ENCODE measurements around the gene IKBIP. TPM values are rescaled to one million over a fixed set of nuclear protein-coding genes. Genes with fewer than 3 reads are reported as not detected.
"Not testable (repeated sequence)": the region's sequence is repeated elsewhere in the genome, so short reads cannot be mapped to it uniquely, and the experiment has no call there.

IKBIP gene
- total RNA-seq, 2 donors from 2014 or later: 17.2 to 20.4 TPM

DNA sequence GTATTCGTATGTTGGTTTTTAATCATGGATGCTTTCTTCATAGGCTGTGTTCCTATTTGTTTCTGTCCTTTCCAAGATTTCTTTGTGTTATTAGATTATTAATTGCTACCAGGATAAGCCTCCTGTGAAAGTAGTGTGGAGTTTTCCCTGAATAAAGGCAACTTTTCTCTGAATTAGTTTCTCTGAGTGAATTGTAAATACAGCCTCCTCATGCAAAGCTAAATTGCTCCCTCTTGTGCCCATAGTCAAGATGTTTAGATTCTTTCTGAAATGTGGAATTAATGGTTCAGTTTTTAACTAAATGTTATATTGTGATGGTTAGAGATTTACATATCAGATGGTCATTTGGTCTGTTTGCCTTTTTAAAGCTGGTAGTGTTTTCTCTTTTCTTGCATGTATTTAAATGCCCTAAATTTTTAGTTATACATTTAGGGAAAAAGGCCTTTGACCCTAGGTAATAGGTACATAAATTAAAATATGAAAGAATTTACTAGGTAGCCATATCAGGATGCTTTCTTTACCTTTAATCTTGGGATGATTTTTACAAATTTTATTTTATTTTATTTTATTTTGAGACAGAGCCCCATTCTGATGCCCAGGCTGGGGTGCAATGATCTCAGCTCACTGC, 9.4 kb upstream of the IKBIP start:
- peaks cover 0 to 1% of the 10 kb centered on the region in 2 donors for H3K36me3 Mint-ChIP-seq (ENCODE audit: insufficient read depth in 2 of 2)
- H3K4me1 Mint-ChIP-seq (ENCODE audit: low read depth): peaks cover 25% of the 10 kb centered on the region
- no peak for ATAC-seq (replicated peaks in 1 of 2)
- no peak overlapping the region for H3K4me3 Mint-ChIP-seq
- H3K9me3 Mint-ChIP-seq: no peaks in the 10 kb centered on the region
- no peaks in the 10 kb centered on the region for H3K27me3 Mint-ChIP-seq (ENCODE audit: low read depth)
- DNase-seq: peak in 1 of 2 donors; percentile 6
- H3K27ac Mint-ChIP-seq: no peak overlapping the region

DNA sequence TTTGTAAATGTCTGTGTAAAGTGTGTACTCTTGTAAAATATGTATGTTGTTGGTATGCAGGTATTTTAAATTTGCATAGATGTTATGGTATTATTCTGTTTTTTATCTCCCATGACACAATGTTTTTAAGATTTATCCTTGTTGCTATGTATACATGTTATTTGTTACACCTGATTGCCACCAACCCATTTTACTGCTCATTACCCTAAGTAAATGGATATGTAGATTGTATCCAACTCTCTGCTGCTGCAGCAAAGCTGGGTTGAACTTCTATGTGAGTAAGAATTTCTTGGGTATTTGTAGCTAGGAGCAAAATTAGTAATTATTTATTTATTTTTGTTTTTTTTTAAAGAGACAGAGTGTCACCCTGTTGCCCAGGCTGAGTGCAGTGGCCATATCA, 6.7 kb upstream of the IKBIP start:
- H3K4me1 Mint-ChIP-seq (ENCODE audit: low read depth): peaks cover 18% of the 10 kb centered on the region
- ATAC-seq (replicated peaks in 1 of 2) (no peak), DNase-seq (no peak)
- no peak overlapping the region for H3K4me3 Mint-ChIP-seq
- H3K27ac Mint-ChIP-seq: peak overlapping the region; percentile 29
- H3K27me3 Mint-ChIP-seq (ENCODE audit: low read depth): no peaks in the 10 kb centered on the region
- peaks cover 0 to 2% of the 10 kb centered on the region in 2 donors for H3K36me3 Mint-ChIP-seq (ENCODE audit: insufficient read depth in 2 of 2)
- H3K9me3 Mint-ChIP-seq: no peaks in the 10 kb centered on the region

- Mint-ChIP-seq H3K27ac (peak overlapping the region; percentile 6), H3K4me1 (ENCODE audit: low read depth) (peaks cover 26% of the 10 kb centered on the region), H3K4me3 (peak overlapping the region; percentile 97 to 100)
These were observed 1.9 kb upstream of the IKBIP start for GRCh38 chr12:98646294-98647090.

GRCh38 chr12:98645572-98646067, 1.0 kb upstream of the IKBIP start:
- peak overlapping the region; percentile 97 to 100 for H3K4me3 Mint-ChIP-seq
- H3K27me3 Mint-ChIP-seq (ENCODE audit: low read depth): no peaks in the 10 kb centered on the region
- peaks cover 6 to 7% of the 10 kb centered on the region in 2 donors for H3K36me3 Mint-ChIP-seq (ENCODE audit: insufficient read depth in 2 of 2)
- DNase-seq (peak in 1 of 2 donors; percentile 17), ATAC-seq (replicated peaks in 1 of 2) (no peak)
- peak overlapping the region; percentile 64 for H3K27ac Mint-ChIP-seq
- no peaks in the 10 kb centered on the region for H3K9me3 Mint-ChIP-seq
- peaks cover 31% of the 10 kb centered on the region for H3K4me1 Mint-ChIP-seq (ENCODE audit: low read depth)

More at GRCh38 chr12:98646294-98647090, 1.9 kb upstream of the IKBIP start:
- Mint-ChIP-seq H3K36me3 (ENCODE audit: insufficient read depth in 2 of 2) (peaks cover 3 to 7% of the 10 kb centered on the region in 2 donors), H3K27me3 (ENCODE audit: low read depth) (no peaks in the 10 kb centered on the region), H3K9me3 (no peaks in the 10 kb centered on the region)
- ATAC-seq (replicated peaks in 1 of 2) (no peak), DNase-seq (no peak)

- Mint-ChIP-seq H3K4me1 (ENCODE audit: low read depth) (peaks cover 31% of the 10 kb centered on the region), H3K9me3 (no peaks in the 10 kb centered on the region), H3K36me3 (ENCODE audit: insufficient read depth in 2 of 2) (peaks cover 6 to 7% of the 10 kb centered on the region in 2 donors), H3K4me3 (peak overlapping the region; percentile 97 to 100), H3K27me3 (ENCODE audit: low read depth) (no peaks in the 10 kb centered on the region), H3K27ac (peak overlapping the region; percentile 91)
- DNase-seq (no peak), ATAC-seq (replicated peaks in 1 of 2) (peak; percentile 9 to 14)
These were observed 216 bp downstream of the IKBIP start for GRCh38 chr12:98644433-98644711.

DNA sequence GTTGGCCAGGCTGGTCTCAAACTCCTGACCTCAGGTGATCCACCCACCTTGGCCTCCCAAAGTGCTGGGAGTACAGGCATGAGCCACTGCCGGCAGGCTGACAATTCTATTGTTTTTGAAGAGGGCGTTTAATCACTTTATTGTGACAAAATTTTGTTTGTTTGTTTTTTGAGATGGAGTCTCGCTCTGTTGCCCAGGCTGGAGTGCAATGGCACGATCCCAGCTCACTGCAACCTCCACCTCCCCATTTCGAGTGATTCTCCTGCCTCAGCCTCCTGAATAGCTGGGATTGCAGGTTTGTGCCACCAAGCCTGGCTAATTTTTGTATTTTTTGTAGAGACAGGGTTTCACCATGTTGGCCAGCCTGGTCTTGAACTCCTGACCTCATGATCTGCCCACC, 1.8 kb downstream of the IKBIP start:
- H3K4me3 Mint-ChIP-seq: peak overlapping the region; percentile 97 to 100
- H3K27me3 Mint-ChIP-seq (ENCODE audit: low read depth); ATAC-seq (replicated peaks in 1 of 2); DNase-seq; H3K27ac Mint-ChIP-seq; H3K36me3 Mint-ChIP-seq (ENCODE audit: insufficient read depth in 2 of 2); H3K9me3 Mint-ChIP-seq: not testable (repeated sequence)
- H3K4me1 Mint-ChIP-seq (ENCODE audit: low read depth): peaks cover 45% of the 10 kb centered on the region

GRCh38 chr12:98639491-98639890, 5.1 kb downstream of the IKBIP start:
- H3K4me3 Mint-ChIP-seq: no peak overlapping the region

GRCh38 chr12:98638009-98638408, 6.6 kb downstream of the IKBIP start:
- no peak for DNase-seq
- Mint-ChIP-seq H3K4me3 (no peak overlapping the region), H3K27ac (no peak overlapping the region), H3K9me3 (no peaks in the 10 kb centered on the region), H3K4me1 (ENCODE audit: low read depth) (peaks cover 38% of the 10 kb centered on the region), H3K36me3 (ENCODE audit: insufficient read depth in 2 of 2) (peaks cover 0 to 9% of the 10 kb centered on the region in 2 donors), H3K27me3 (ENCODE audit: low read depth) (no peaks in the 10 kb centered on the region)
- ATAC-seq (replicated peaks in 1 of 2): no peak

More at GRCh38 chr12:98639491-98639890, 5.1 kb downstream of the IKBIP start:
- Mint-ChIP-seq H3K9me3 (no peaks in the 10 kb centered on the region), H3K27ac (no peak overlapping the region), H3K36me3 (ENCODE audit: insufficient read depth in 2 of 2) (peaks cover 3 to 5% of the 10 kb centered on the region in 2 donors), H3K4me1 (ENCODE audit: low read depth) (peaks cover 39% of the 10 kb centered on the region), H3K27me3 (ENCODE audit: low read depth) (no peaks in the 10 kb centered on the region)
- DNase-seq (no peak), ATAC-seq (replicated peaks in 1 of 2) (no peak)

- ATAC-seq (replicated peaks in 1 of 2): no peak
- DNase-seq: no peak
- H3K36me3 Mint-ChIP-seq (ENCODE audit: insufficient read depth in 2 of 2): peaks cover 0 to 13% of the 10 kb centered on the region in 2 donors
- H3K4me1 Mint-ChIP-seq (ENCODE audit: low read depth): peaks cover 29% of the 10 kb centered on the region
- no peaks in the 10 kb centered on the region for H3K9me3 Mint-ChIP-seq
- no peak overlapping the region for H3K27ac Mint-ChIP-seq
- H3K27me3 Mint-ChIP-seq (ENCODE audit: low read depth): no peaks in the 10 kb centered on the region
- H3K4me3 Mint-ChIP-seq: no peak overlapping the region
These were observed 7.5 kb downstream of the IKBIP start for GRCh38 chr12:98637068-98637467.

DNA sequence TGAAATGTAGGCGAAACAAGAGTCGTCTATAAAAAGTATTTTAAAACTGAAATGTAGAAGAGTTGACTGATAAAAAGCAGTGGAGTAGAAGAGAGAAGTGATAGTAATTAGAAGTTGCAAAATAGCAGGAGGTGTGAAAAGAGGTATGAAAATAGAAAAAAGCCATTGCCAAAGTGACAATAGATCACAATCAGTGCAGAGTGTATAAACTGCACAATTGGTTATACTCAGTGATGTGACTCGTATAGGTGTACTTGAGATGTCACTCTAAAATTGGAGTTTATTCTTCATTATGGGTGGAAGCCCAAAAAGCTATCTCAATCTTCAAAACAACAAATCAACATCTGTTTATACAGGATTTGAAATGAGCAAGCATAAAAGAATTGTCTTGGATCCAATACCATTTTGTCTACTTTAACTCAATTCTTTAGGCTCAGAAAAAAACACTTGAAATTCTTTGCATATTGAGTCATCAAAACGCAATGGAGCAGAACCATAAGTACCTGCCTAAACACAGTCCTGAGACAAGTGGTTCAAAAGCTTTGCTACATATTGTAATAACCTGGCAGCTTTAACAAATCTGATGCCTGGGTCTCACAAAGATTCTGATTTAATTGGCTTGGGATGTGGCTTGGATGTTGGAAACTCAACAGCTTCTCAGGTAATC, 8.8 kb downstream of the IKBIP start:
- Mint-ChIP-seq H3K36me3 (ENCODE audit: insufficient read depth in 2 of 2) (peaks cover 0 to 10% of the 10 kb centered on the region in 2 donors), H3K4me3 (no peak overlapping the region), H3K27me3 (ENCODE audit: low read depth) (no peaks in the 10 kb centered on the region), H3K27ac (no peak overlapping the region), H3K9me3 (no peaks in the 10 kb centered on the region), H3K4me1 (ENCODE audit: low read depth) (peaks cover 20% of the 10 kb centered on the region)
- DNase-seq (no peak), ATAC-seq (replicated peaks in 1 of 2) (no peak)

DNA sequence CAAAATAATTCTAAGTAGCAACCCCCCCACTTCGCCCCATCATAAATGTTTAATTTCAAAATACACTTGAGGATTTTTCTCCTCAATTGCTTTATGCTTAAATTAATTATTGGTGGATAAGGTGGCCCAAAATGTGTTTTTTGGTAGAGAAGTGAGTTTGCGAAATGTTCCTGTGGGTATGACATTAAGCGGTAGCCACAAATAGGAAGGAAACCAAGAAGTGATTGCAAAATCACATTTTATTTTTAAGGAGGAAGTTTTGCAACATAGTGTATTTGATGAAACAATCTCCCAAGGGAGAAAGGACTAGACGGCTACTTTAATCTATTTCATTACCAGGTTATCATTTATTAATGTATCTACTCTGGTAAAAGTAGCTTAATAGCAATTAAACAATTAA, 25.6 kb downstream of the IKBIP start:
- no peak overlapping the region for H3K4me3 Mint-ChIP-seq
- no peaks in the 10 kb centered on the region for H3K9me3 Mint-ChIP-seq
- ATAC-seq (replicated peaks in 1 of 2) (no peak), DNase-seq (no peak)
- H3K27ac Mint-ChIP-seq: no peak overlapping the region
- peaks cover 0 to 3% of the 10 kb centered on the region in 2 donors for H3K36me3 Mint-ChIP-seq (ENCODE audit: insufficient read depth in 2 of 2)
- H3K27me3 Mint-ChIP-seq (ENCODE audit: low read depth): no peaks in the 10 kb centered on the region
- H3K4me1 Mint-ChIP-seq (ENCODE audit: low read depth): no peaks in the 10 kb centered on the region

GRCh38 chr12:98612696-98613334, 31.8 kb downstream of the IKBIP start:
- peaks cover 6% of the 10 kb centered on the region for H3K4me1 Mint-ChIP-seq (ENCODE audit: low read depth)
- H3K27ac Mint-ChIP-seq: peak overlapping the region; percentile 6
- ATAC-seq (replicated peaks in 1 of 2): peak; percentile 34 to 38
- peaks cover 0 to 3% of the 10 kb centered on the region in 2 donors for H3K36me3 Mint-ChIP-seq (ENCODE audit: insufficient read depth in 2 of 2)
- DNase-seq: no peak
- H3K27me3 Mint-ChIP-seq (ENCODE audit: low read depth): no peaks in the 10 kb centered on the region
- H3K4me3 Mint-ChIP-seq: no peak overlapping the region
- H3K9me3 Mint-ChIP-seq: no peaks in the 10 kb centered on the region

DNA sequence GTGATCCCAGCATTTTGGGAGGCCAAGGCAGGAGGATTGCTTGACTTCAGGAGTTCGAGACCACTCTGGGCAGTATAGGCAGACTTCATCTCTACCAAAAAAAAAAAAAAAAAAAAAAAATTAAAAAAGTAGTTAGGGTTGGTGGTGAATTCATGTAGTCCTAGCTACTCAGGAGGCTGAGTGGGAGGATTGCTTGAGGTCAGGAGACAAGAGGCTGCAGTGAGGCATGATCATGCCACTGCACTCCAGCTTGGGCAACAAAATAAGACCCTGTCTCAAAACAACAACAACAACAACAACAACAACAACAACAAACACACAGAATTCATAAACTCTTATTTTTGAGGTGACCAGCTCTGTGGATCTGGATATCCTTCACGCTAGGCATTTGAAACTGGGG, 34.0 kb downstream of the IKBIP start:
- Mint-ChIP-seq H3K27me3 (ENCODE audit: low read depth) (no peaks in the 10 kb centered on the region), H3K36me3 (ENCODE audit: insufficient read depth in 2 of 2) (no peaks in the 10 kb centered on the region)

More for the DNA sequence above, 34.0 kb downstream of the IKBIP start:
- no peak overlapping the region for H3K27ac Mint-ChIP-seq
- no peak for ATAC-seq (replicated peaks in 1 of 2)
- no peak for DNase-seq
- no peaks in the 10 kb centered on the region for H3K9me3 Mint-ChIP-seq
- no peak overlapping the region for H3K4me3 Mint-ChIP-seq
- peaks cover 6% of the 10 kb centered on the region for H3K4me1 Mint-ChIP-seq (ENCODE audit: low read depth)

All from activated T-cell treated with anti-CD3 and anti-CD28 coated beads, Interleukin-2, amount 50 U/mL, for 72 hours (primary cell).